Liver (tissue), 3 donors: ENCODE data around the gene TRIM71.

Experiments
- ATF3 ChIP-seq: IDR thresholded peaks from 2 replicates; pipeline ENCODE4 v1.6.1; 2016; ENCODE audit warnings: antibody characterized with exemption
- CTCF ChIP-seq: fragments of 150-350 bp; IDR thresholded peaks from 2 replicates; pipeline ENCODE4 v1.5.1; 2017; ENCODE audit warnings: improper control_type of control experiment, low read depth, low read length; ENCODE audit not compliant: missing input control
- EGR1 ChIP-seq, 2 donors: IDR thresholded peaks; 2 replicates each; pipeline ENCODE4 v1.6.1; 2016 to 2018; ENCODE audit warnings: antibody characterized with exemption in 2 of 2, low read depth in 2 of 2
- FOXA1 ChIP-seq: IDR thresholded peaks from 2 replicates; pipeline ENCODE4 v1.6.1; 2016; ENCODE audit warnings: antibody characterized with exemption
- GABPA ChIP-seq, 2 donors: IDR thresholded peaks in 1 of 2; conservative IDR thresholded peaks in 1 of 2; 2 replicates each; pipeline ENCODE4 v1.6.1; 2016; ENCODE audit warnings: antibody characterized with exemption in 2 of 2, mild to moderate bottlenecking in 1 of 2, moderate library complexity in 1 of 2
- HNF4A ChIP-seq, 2 donors: conservative IDR thresholded peaks; 2 replicates each; pipeline ENCODE4 v1.6.1; 2016; ENCODE audit warnings: antibody characterized with exemption in 2 of 2, mild to moderate bottlenecking in 2 of 2
- HNF4G ChIP-seq: IDR thresholded peaks from 2 replicates; pipeline ENCODE4 v1.6.1; 2016; ENCODE audit warnings: antibody characterized with exemption
- JUND ChIP-seq, 2 donors: IDR thresholded peaks; 2 replicates each; pipeline ENCODE4 v1.6.1; 2016; ENCODE audit warnings: antibody characterized with exemption in 2 of 2
- NR2F2 ChIP-seq: IDR thresholded peaks from 2 replicates; pipeline ENCODE4 v1.6.1; 2016; ENCODE audit warnings: antibody characterized with exemption
- RAD21 ChIP-seq, 2 donors: IDR thresholded peaks; 2 replicates each; pipeline ENCODE4 v1.6.1; 2016; ENCODE audit warnings: antibody characterized with exemption in 2 of 2, mild to moderate bottlenecking in 2 of 2
- REST ChIP-seq: IDR thresholded peaks from 2 replicates; pipeline ENCODE4 v1.6.1; 2016; ENCODE audit warnings: antibody characterized with exemption, mild to moderate bottlenecking
- TAF1 ChIP-seq: conservative IDR thresholded peaks from 2 replicates; pipeline ENCODE4 v1.6.1; 2016; ENCODE audit warnings: antibody characterized with exemption, mild to moderate bottlenecking
- YY1 ChIP-seq: IDR thresholded peaks from 2 replicates; pipeline ENCODE4 v1.6.1; 2016; ENCODE audit warnings: antibody characterized with exemption, mild to moderate bottlenecking
- TF ChIP-seq, protein P1 (sequence below): IDR thresholded peaks from 2 replicates; pipeline ENCODE4 v1.6.1; 2016; ENCODE audit warnings: antibody characterized with exemption
- donor health status: healthy.
- donor health status: healthy.

- TF ChIP-seq CTCF: no peak
- no peak for TF ChIP-seq YY1
- TF ChIP-seq, protein P1, sequence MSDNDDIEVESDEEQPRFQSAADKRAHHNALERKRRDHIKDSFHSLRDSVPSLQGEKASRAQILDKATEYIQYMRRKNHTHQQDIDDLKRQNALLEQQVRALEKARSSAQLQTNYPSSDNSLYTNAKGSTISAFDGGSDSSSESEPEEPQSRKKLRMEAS: no peak
- TF ChIP-seq TAF1: no peak
- no peak for TF ChIP-seq FOXA1
- TF ChIP-seq HNF4A (conservative IDR thresholded peaks at IDR 0.05): no peak
- no peak for TF ChIP-seq GABPA (IDR thresholded peaks at IDR 0.05 in 1 of 2, conservative IDR thresholded peaks at IDR 0.05 in 1 of 2)
- no peak for TF ChIP-seq RAD21 (IDR thresholded peaks at IDR 0.05)
- no peak for TF ChIP-seq HNF4G
- no peak for TF ChIP-seq REST
- TF ChIP-seq JUND (IDR thresholded peaks at IDR 0.05): no peak
- TF ChIP-seq ATF3: no peak
- no peak for TF ChIP-seq EGR1 (IDR thresholded peaks at IDR 0.05; ENCODE audit: low read depth in 2 of 2)
- no peak for TF ChIP-seq NR2F2
Observed at GRCh38 chr3:32883817-32884216, 66.0 kb downstream of the TRIM71 start.
